Body of pancreas (tissue), 4 donors: Measurements from ENCODE around the gene ENAM. TPM values are rescaled to one million over a fixed set of nuclear protein-coding genes. Genes with fewer than 3 reads are reported as not detected.

Experiments
- ATAC-seq: fragments of 150-250 bp; one replicate; pipeline ENCODE4 v1.9.1; 2016
- DNase-seq, 4 donors: peaks; one replicate each; pipeline ENCODE4 v3.0.0-alpha.2; 2019
- H3K27ac ChIP-seq, 4 donors: fragments of 200-600 bp; sonication (generic); 1 replicate in 3 of 4; 2 replicates in 1 of 4; pipeline versions ENCODE4 v1.5.1 to v1.6.1; 2016 to 2019; ENCODE audit warnings: mild to moderate bottlenecking in 1 of 4, mixed read lengths in 1 of 4, moderate library complexity in 1 of 4
- H3K27me3 ChIP-seq, 2 donors: fragments of 200-600 bp; sonication (generic); one replicate each; pipeline ENCODE4 v1.6.0; 2016; ENCODE audit warnings: mild to moderate bottlenecking in 1 of 2
- H3K36me3 ChIP-seq, 2 donors: fragments of 200-600 bp; sonication (generic); replicated peaks in 1 of 2; 2 replicates each; pipeline ENCODE4 v1.5.1; 2016; ENCODE audit warnings: low read depth in 2 of 2; ENCODE audit not compliant: insufficient read depth in 1 of 2
- H3K4me1 ChIP-seq: fragments of 200-600 bp; sonication (generic); one replicate; pipeline ENCODE4 v1.6.0; 2016
- H3K4me3 ChIP-seq, 2 donors: fragments of 200-600 bp; sonication (generic); 1 replicate in 1 of 2; 2 replicates in 1 of 2; pipeline ENCODE4 v1.5.1; 2016 to 2019
- H3K9me3 ChIP-seq, 3 donors: fragments of 200-600 bp; sonication (generic); 1 replicate in 2 of 3; 2 replicates in 1 of 3; pipeline ENCODE4 v1.5.1; 2016
- POLR2A ChIP-seq, 3 donors: fragments of 450-650 bp; IDR thresholded peaks; one replicate each; pipeline ENCODE4 v1.6.1; 2016; ENCODE audit warnings: antibody characterized with exemption in 3 of 3, mild to moderate bottlenecking in 2 of 3
- WGBS, 2 donors: methylation state at CpG; one replicate each; pipeline ENCODE4 v1.1.5; 2017; 5-methylcytosine and 5-hydroxymethylcytosine counted together
- intact Hi-C: fragments of 100-400 bp; cut with DNase I; formaldehyde crosslinking; loops from one replicate; pipeline ENCODE4 v1.15.1; 2023
- total RNA-seq, 2 donors: library from RNA; depleted of rRNA; stranded (reverse); fragments of >200 nt; gene quantifications; one replicate each; pipeline ENCODE4 v1.1.0, GENCODE V29; 2016
- TF ChIP-seq, protein P1 (sequence below), 7 experiments: fragments of 450-650 bp in 4 of 7; fragments of 200-600 bp in 3 of 7; sonication (generic) in 3 of 7; IDR thresholded peaks; one replicate each; pipeline ENCODE4 v1.5.1; 2016 to 2019; ENCODE audit warnings: antibody characterized with exemption in 7 of 7

ENAM gene
- total RNA-seq, 2 donors from 2014 or later, result 0.99 to 2.3 TPM

DNA sequence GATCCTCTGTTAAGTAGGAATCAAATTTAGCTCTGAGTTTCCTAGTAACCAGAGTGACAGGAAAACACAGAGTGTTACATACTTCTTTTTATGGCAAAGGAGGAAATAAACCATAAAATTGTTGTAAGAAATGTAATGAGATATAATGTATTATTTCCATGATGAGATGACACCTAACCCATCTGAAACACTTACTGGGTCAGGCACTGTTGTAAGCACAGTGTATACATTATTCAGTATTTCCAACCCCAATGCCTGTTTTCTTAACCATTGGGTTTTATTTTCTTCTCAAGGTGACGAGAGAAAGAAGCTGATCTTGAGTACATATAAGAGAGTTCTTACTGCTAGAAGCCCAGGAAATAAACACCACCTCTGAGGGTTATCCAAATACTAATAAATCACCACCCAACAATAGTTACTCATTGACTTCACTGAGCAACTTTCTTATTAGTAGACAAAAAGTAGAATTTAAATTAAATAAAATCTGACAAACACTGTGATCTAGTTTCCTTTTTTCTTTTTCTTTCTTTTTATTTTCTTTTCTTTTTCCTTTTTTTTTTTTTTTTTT is 4.2 kb upstream of the ENAM start:
- Histone ChIP-seq H3K27ac (peak overlapping the region in 1 of 4 donors; percentile 47), H3K27me3 (no peaks in the 10 kb centered on the region), H3K4me3 (no peak overlapping the region), H3K36me3 (no peaks in the 10 kb centered on the region), H3K4me1 (no peaks in the 10 kb centered on the region), H3K9me3 (no peaks in the 10 kb centered on the region)
- ATAC-seq, result no peak
- DNase-seq, result no peak
- intact Hi-C loops, result no loop called here
- TF ChIP-seq, protein P1, sequence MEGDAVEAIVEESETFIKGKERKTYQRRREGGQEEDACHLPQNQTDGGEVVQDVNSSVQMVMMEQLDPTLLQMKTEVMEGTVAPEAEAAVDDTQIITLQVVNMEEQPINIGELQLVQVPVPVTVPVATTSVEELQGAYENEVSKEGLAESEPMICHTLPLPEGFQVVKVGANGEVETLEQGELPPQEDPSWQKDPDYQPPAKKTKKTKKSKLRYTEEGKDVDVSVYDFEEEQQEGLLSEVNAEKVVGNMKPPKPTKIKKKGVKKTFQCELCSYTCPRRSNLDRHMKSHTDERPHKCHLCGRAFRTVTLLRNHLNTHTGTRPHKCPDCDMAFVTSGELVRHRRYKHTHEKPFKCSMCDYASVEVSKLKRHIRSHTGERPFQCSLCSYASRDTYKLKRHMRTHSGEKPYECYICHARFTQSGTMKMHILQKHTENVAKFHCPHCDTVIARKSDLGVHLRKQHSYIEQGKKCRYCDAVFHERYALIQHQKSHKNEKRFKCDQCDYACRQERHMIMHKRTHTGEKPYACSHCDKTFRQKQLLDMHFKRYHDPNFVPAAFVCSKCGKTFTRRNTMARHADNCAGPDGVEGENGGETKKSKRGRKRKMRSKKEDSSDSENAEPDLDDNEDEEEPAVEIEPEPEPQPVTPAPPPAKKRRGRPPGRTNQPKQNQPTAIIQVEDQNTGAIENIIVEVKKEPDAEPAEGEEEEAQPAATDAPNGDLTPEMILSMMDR (IDR thresholded peaks at IDR 0.05), result no peak
- TF ChIP-seq POLR2A (IDR thresholded peaks at IDR 0.05), result no peak
- whole genome bisulfite sequencing, 2 donors, result 6 to 21% methylated on average over 1 of the region's 1 CpG

DNA sequence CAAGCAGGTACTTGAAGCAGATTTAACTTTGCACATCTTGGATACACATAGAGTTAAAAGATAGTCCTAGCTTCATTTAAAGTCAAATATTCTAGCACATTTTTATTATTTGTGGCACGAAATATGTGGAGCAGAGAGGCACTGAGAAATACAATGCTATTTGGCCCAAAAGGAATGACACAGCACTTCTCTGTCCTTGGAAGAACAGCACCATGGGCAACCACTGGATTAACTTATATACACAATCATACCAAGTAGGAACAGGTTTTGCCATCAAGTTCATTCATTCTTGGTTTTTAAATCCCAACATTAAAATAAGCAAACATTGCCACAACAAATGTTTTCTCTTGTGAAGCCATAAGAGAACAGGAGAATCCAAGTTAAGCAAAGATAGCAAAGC is 924 bp upstream of the ENAM start:
- intact Hi-C loops, result no loop called here
- no peak overlapping the region for H3K4me3 ChIP-seq
- TF ChIP-seq, protein P1 (IDR thresholded peaks at IDR 0.05), result no peak
- TF ChIP-seq POLR2A (IDR thresholded peaks at IDR 0.05), result no peak
- no peak overlapping the region for H3K27ac ChIP-seq
- DNase-seq, result no peak
- H3K4me1 ChIP-seq, result peaks cover 3% of the 10 kb centered on the region
- H3K36me3 ChIP-seq, result no peaks in the 10 kb centered on the region
- H3K27me3 ChIP-seq, result no peaks in the 10 kb centered on the region
- no peak for ATAC-seq
- no peaks in the 10 kb centered on the region for H3K9me3 ChIP-seq
- 64 to 65% methylated on average over 1 of the region's 1 CpG for WGBS, 2 donors

DNA sequence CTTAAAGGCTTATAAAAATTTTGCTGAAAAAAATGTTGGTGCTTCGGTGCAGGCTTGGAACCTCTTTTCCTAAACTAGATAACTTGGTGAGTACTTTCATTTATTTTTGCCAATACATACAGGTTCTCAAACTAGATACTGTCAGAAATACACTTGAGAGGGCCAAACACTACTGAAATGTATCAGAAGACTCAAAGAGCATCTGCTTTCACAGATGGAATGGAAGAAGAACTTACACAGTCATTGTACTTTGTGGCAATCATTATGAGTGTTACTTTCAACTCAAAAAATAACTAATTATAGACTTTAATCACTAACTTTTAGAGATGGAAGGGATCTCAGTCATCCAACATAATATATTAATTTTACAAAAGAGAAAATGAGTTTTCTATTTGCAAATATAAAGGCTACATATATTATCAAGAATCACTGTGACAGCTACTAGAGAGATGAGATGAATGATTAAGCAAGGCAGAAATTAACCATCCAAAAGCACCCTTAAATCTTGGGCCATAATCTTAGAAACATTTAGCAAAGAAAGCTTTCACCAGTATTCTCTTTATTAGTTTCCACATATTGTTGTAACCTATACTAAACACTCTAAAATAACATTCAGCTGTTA is 1.0 kb downstream of the ENAM start:
- H3K27me3 ChIP-seq, result no peaks in the 10 kb centered on the region
- H3K36me3 ChIP-seq, result no peaks in the 10 kb centered on the region
- no peak for TF ChIP-seq POLR2A (IDR thresholded peaks at IDR 0.05)
- TF ChIP-seq, protein P1 (IDR thresholded peaks at IDR 0.05), result no peak
- no peak overlapping the region for H3K27ac ChIP-seq
- no peak for ATAC-seq
- WGBS, 2 donors, result 88 to 89% methylated on average over 1 of the region's 1 CpG
- intact Hi-C loops, result no loop called here
- H3K9me3 ChIP-seq, result no peaks in the 10 kb centered on the region
- no peak for DNase-seq
- H3K4me1 ChIP-seq, result peaks cover 7% of the 10 kb centered on the region
- no peak overlapping the region for H3K4me3 ChIP-seq

DNA sequence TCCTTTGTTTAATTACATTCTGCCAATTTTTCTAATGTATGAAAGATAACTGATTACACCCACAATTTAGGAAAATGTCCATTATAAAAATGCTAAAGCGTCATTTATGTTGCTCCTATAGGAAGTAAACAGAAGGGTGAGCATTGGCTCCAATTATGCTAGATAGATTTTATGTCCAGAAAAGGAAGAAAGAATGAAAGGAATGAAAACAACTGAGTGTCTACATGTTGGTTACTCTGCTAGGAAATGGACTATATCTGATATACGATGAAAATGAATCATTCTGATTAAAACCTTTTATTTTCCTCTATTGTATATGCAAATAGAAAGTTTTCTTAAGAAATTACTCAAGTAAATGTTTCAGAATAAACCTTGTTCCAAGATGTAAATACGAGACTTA is 1.6 kb downstream of the ENAM start:
- TF ChIP-seq, protein P1 (IDR thresholded peaks at IDR 0.05), result no peak
- no peak for TF ChIP-seq POLR2A (IDR thresholded peaks at IDR 0.05)
- H3K9me3 ChIP-seq, result no peaks in the 10 kb centered on the region
- intact Hi-C loops, result no loop called here
- no peak overlapping the region for H3K4me3 ChIP-seq
- H3K36me3 ChIP-seq, result no peaks in the 10 kb centered on the region
- ATAC-seq (no peak), DNase-seq (no peak)
- H3K27me3 ChIP-seq, result no peaks in the 10 kb centered on the region
- H3K4me1 ChIP-seq, result peaks cover 9% of the 10 kb centered on the region
- WGBS, 2 donors, result 74% methylated on average over 3 of the region's 3 CpGs
- no peak overlapping the region for H3K27ac ChIP-seq

DNA sequence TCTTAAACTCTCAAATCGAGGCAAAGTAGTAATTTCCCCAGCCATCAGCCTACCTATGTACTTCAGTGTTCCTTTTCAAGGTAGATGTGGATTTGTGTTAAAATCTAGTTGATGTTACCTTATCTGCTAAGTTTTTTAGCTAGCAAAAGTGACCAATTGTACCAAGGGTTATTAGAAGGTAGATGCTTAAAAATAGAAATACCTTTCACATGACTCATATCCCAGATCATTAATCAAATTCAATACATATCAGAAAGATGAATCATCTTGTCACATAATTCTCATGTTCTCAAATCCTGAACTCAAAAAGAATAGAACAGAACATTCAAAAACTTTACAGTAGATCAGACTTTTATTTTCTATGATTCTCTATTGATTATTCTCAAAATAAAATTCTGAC is 3.5 kb downstream of the ENAM start:
- no peak for DNase-seq
- no peaks in the 10 kb centered on the region for H3K27me3 ChIP-seq
- intact Hi-C loops, result no loop called here
- H3K9me3 ChIP-seq, result no peaks in the 10 kb centered on the region
- H3K4me3 ChIP-seq, result no peak overlapping the region
- no peaks in the 10 kb centered on the region for H3K36me3 ChIP-seq
- WGBS, 2 donors, result 61 to 66% methylated on average over 1 of the region's 1 CpG
- ATAC-seq, result peak; percentile 52
- H3K4me1 ChIP-seq, result peaks cover 12% of the 10 kb centered on the region
- H3K27ac ChIP-seq, result peak overlapping the region in 1 of 4 donors; percentile 8
- TF ChIP-seq POLR2A (IDR thresholded peaks at IDR 0.05), result no peak
- TF ChIP-seq, protein P1 (IDR thresholded peaks at IDR 0.05), result no peak
